ENCODE measurements around the gene TUBGCP2.
A peak's percentile ranks its signal among the peaks of the same experiment; 100 is the strongest.

The TUBGCP2 gene

GRCh38 chr10:133308421-133309099, at the start of gene TUBGCP2, which contains the start of gene ZNF511:
TSS of gene TUBGCP2 (minus strand) at chr10:133308872. CDS start at chr10:133302941, 5,931 bp downstream.
TSS of gene ZNF511 (plus strand) at chr10:133308914. CDS start at chr10:133308944, 30 bp downstream.
- no peaks in the 10 kb centered on the region for H3K27me3 ChIP-seq (ENCODE audit: control insufficient read depth, insufficient read depth, low read length)
- H3K36me3 ChIP-seq (ENCODE audit: control insufficient read depth, low read depth, low read length) = peaks cover 26% of the 10 kb centered on the region
- no peaks in the 10 kb centered on the region for H3K4me1 ChIP-seq (ENCODE audit: control insufficient read depth, low read depth, low read length)
- H3K9ac ChIP-seq (ENCODE audit: low read length) = peak within 1 kb of the TSS; percentile 71
- H3K27ac ChIP-seq (ENCODE audit: low read length) = no peak within 1 kb of the TSS
- no peaks in the 10 kb centered on the region for H3K9me3 ChIP-seq (ENCODE audit: control insufficient read depth, low read depth, low read length)
- peak within 1 kb of the TSS; percentile 96 for H3K4me3 ChIP-seq (ENCODE audit: low read length)

GRCh38 chr10:133357285-133358161, 48.9 kb upstream of the TUBGCP2 start, which contains the start of gene FUOM:
TSS of gene FUOM (minus strand) at chr10:133358019. CDS start at chr10:133358007, 12 bp downstream.
- Histone ChIP-seq H3K9me3 (ENCODE audit: control insufficient read depth, low read depth, low read length) (no peaks in the 10 kb centered on the region), H3K27ac (ENCODE audit: low read length) (no peak within 1 kb of the TSS)

GRCh38 chr10:133356549-133357284, 48.0 kb upstream of the TUBGCP2 start:
- Histone ChIP-seq H3K4me3 (ENCODE audit: low read length) (peak overlapping the region; percentile 73), H3K27ac (ENCODE audit: low read length) (no peak overlapping the region), H3K9me3 (ENCODE audit: control insufficient read depth, low read depth, low read length) (no peaks in the 10 kb centered on the region), H3K4me1 (ENCODE audit: control insufficient read depth, low read depth, low read length) (no peaks in the 10 kb centered on the region), H3K27me3 (ENCODE audit: control insufficient read depth, insufficient read depth, low read length) (peaks cover 9% of the 10 kb centered on the region), H3K9ac (ENCODE audit: low read length) (peak overlapping the region; percentile 59), H3K36me3 (ENCODE audit: control insufficient read depth, low read depth, low read length) (peaks cover 5% of the 10 kb centered on the region)

More at GRCh38 chr10:133357285-133358161, 48.9 kb upstream of the TUBGCP2 start, which contains the start of gene FUOM:
- H3K4me1 ChIP-seq (ENCODE audit: control insufficient read depth, low read depth, low read length) = no peaks in the 10 kb centered on the region
- H3K27me3 ChIP-seq (ENCODE audit: control insufficient read depth, insufficient read depth, low read length) = peaks cover 9% of the 10 kb centered on the region
- peaks cover 12% of the 10 kb centered on the region for H3K36me3 ChIP-seq (ENCODE audit: control insufficient read depth, low read depth, low read length)
- peak within 1 kb of the TSS; percentile 59 for H3K9ac ChIP-seq (ENCODE audit: low read length)
- H3K4me3 ChIP-seq (ENCODE audit: low read length) = peak within 1 kb of the TSS; percentile 73

- Histone ChIP-seq H3K4me1 (ENCODE audit: control insufficient read depth, low read depth, low read length) (no peaks in the 10 kb centered on the region), H3K27ac (ENCODE audit: low read length) (no peak overlapping the region), H3K9me3 (ENCODE audit: control insufficient read depth, low read depth, low read length) (no peaks in the 10 kb centered on the region), H3K4me3 (ENCODE audit: low read length) (no peak overlapping the region), H3K9ac (ENCODE audit: low read length) (no peak overlapping the region), H3K36me3 (ENCODE audit: control insufficient read depth, low read depth, low read length) (peaks cover 5% of the 10 kb centered on the region), H3K27me3 (ENCODE audit: control insufficient read depth, insufficient read depth, low read length) (peaks cover 9% of the 10 kb centered on the region)
These were observed 47.3 kb upstream of the TUBGCP2 start for GRCh38 chr10:133355991-133356390.

GRCh38 chr10:133355266-133355665, 46.6 kb upstream of the TUBGCP2 start:
- Histone ChIP-seq H3K9ac (ENCODE audit: low read length) (no peak overlapping the region), H3K27ac (ENCODE audit: low read length) (no peak overlapping the region), H3K9me3 (ENCODE audit: control insufficient read depth, low read depth, low read length) (no peaks in the 10 kb centered on the region)

GRCh38 chr10:133354672-133355240, 46.1 kb upstream of the TUBGCP2 start:
- Histone ChIP-seq H3K27ac (ENCODE audit: low read length) (no peak overlapping the region), H3K9ac (ENCODE audit: low read length) (no peak overlapping the region), H3K9me3 (ENCODE audit: control insufficient read depth, low read depth, low read length) (no peaks in the 10 kb centered on the region), H3K27me3 (ENCODE audit: control insufficient read depth, insufficient read depth, low read length) (peaks cover 3% of the 10 kb centered on the region), H3K36me3 (ENCODE audit: control insufficient read depth, low read depth, low read length) (peaks cover 5% of the 10 kb centered on the region), H3K4me1 (ENCODE audit: control insufficient read depth, low read depth, low read length) (no peaks in the 10 kb centered on the region), H3K4me3 (ENCODE audit: low read length) (no peak overlapping the region)

More at GRCh38 chr10:133355266-133355665, 46.6 kb upstream of the TUBGCP2 start:
- no peak overlapping the region for H3K4me3 ChIP-seq (ENCODE audit: low read length)
- no peaks in the 10 kb centered on the region for H3K4me1 ChIP-seq (ENCODE audit: control insufficient read depth, low read depth, low read length)
- H3K27me3 ChIP-seq (ENCODE audit: control insufficient read depth, insufficient read depth, low read length) = peaks cover 8% of the 10 kb centered on the region
- H3K36me3 ChIP-seq (ENCODE audit: control insufficient read depth, low read depth, low read length) = peaks cover 5% of the 10 kb centered on the region

GRCh38 chr10:133353988-133354605, 45.4 kb upstream of the TUBGCP2 start:
- H3K9me3 ChIP-seq (ENCODE audit: control insufficient read depth, low read depth, low read length) = no peaks in the 10 kb centered on the region
- H3K36me3 ChIP-seq (ENCODE audit: control insufficient read depth, low read depth, low read length) = peaks cover 5% of the 10 kb centered on the region
- H3K27me3 ChIP-seq (ENCODE audit: control insufficient read depth, insufficient read depth, low read length) = no peaks in the 10 kb centered on the region
- no peak overlapping the region for H3K27ac ChIP-seq (ENCODE audit: low read length)
- H3K9ac ChIP-seq (ENCODE audit: low read length) = no peak overlapping the region
- no peak overlapping the region for H3K4me3 ChIP-seq (ENCODE audit: low read length)
- H3K4me1 ChIP-seq (ENCODE audit: control insufficient read depth, low read depth, low read length) = no peaks in the 10 kb centered on the region

- no peak overlapping the region for H3K27ac ChIP-seq (ENCODE audit: low read length)
- no peak overlapping the region for H3K9ac ChIP-seq (ENCODE audit: low read length)
- H3K27me3 ChIP-seq (ENCODE audit: control insufficient read depth, insufficient read depth, low read length) = no peaks in the 10 kb centered on the region
- H3K4me3 ChIP-seq (ENCODE audit: low read length) = no peak overlapping the region
- H3K4me1 ChIP-seq (ENCODE audit: control insufficient read depth, low read depth, low read length) = no peaks in the 10 kb centered on the region
- peaks cover 5% of the 10 kb centered on the region for H3K36me3 ChIP-seq (ENCODE audit: control insufficient read depth, low read depth, low read length)
- H3K9me3 ChIP-seq (ENCODE audit: control insufficient read depth, low read depth, low read length) = no peaks in the 10 kb centered on the region
These were observed 44.7 kb upstream of the TUBGCP2 start for GRCh38 chr10:133353202-133353959.

- Histone ChIP-seq H3K4me3 (ENCODE audit: low read length) (no peak overlapping the region), H3K9ac (ENCODE audit: low read length) (no peak overlapping the region), H3K27ac (ENCODE audit: low read length) (no peak overlapping the region), H3K4me1 (ENCODE audit: control insufficient read depth, low read depth, low read length) (no peaks in the 10 kb centered on the region), H3K36me3 (ENCODE audit: control insufficient read depth, low read depth, low read length) (peaks cover 5% of the 10 kb centered on the region), H3K9me3 (ENCODE audit: control insufficient read depth, low read depth, low read length) (no peaks in the 10 kb centered on the region), H3K27me3 (ENCODE audit: control insufficient read depth, insufficient read depth, low read length) (no peaks in the 10 kb centered on the region)
These were observed 43.0 kb upstream of the TUBGCP2 start for GRCh38 chr10:133351408-133352318.

Data from iPS-18a (cell line).